ENCODE measurements around the gene CD300LD. TPM values are rescaled to one million over a fixed set of nuclear protein-coding genes. Genes with fewer than 3 reads are reported as not detected.
"Not testable (repeated sequence)": the region's sequence is repeated elsewhere in the genome, so short reads cannot be mapped to it uniquely, and the experiment has no call there.

Gene CD300LD
- total RNA-seq, 2 experiments from 2014 or later = not detected

- Mint-ChIP-seq H3K36me3 (no peaks in the 10 kb centered on the region), H3K4me3 (no peak overlapping the region), H3K4me1 (peaks cover 8% of the 10 kb centered on the region), H3K27me3 (peaks cover 12% of the 10 kb centered on the region), H3K9me3 (no peaks in the 10 kb centered on the region), H3K27ac (no peak overlapping the region)
- no peak for DNase-seq
These were observed 6.4 kb upstream of the CD300LD start for GRCh38 chr17:74598346-74599022.

GRCh38 chr17:74597069-74597790, 5.1 kb upstream of the CD300LD start:
- Mint-ChIP-seq H3K27ac (no peak overlapping the region), H3K36me3 (no peaks in the 10 kb centered on the region), H3K27me3 (peaks cover 14% of the 10 kb centered on the region), H3K4me3 (no peak overlapping the region), H3K9me3 (no peaks in the 10 kb centered on the region), H3K4me1 (peaks cover 11% of the 10 kb centered on the region)
- DNase-seq = no peak

- H3K27me3 Mint-ChIP-seq = peaks cover 16% of the 10 kb centered on the region
- H3K4me1 Mint-ChIP-seq = peaks cover 17% of the 10 kb centered on the region
- H3K9me3 Mint-ChIP-seq = no peaks in the 10 kb centered on the region
- no peaks in the 10 kb centered on the region for H3K36me3 Mint-ChIP-seq
- no peak overlapping the region for H3K4me3 Mint-ChIP-seq
- DNase-seq = no peak
- no peak overlapping the region for H3K27ac Mint-ChIP-seq
These were observed 3.1 kb upstream of the CD300LD start for GRCh38 chr17:74595037-74595750.

- no peaks in the 10 kb centered on the region for H3K9me3 Mint-ChIP-seq
- no peak overlapping the region for H3K27ac Mint-ChIP-seq
- H3K36me3 Mint-ChIP-seq = no peaks in the 10 kb centered on the region
- no peak for DNase-seq
- peaks cover 11% of the 10 kb centered on the region for H3K4me1 Mint-ChIP-seq
- H3K4me3 Mint-ChIP-seq = no peak overlapping the region
- peaks cover 15% of the 10 kb centered on the region for H3K27me3 Mint-ChIP-seq
These were observed 580 bp downstream of the CD300LD start for GRCh38 chr17:74591503-74591902.

- no peak for DNase-seq
- no peak overlapping the region for H3K27ac Mint-ChIP-seq
- H3K9me3 Mint-ChIP-seq = peaks cover 2% of the 10 kb centered on the region
These were observed 6.4 kb downstream of the CD300LD start for GRCh38 chr17:74585711-74586110.

GRCh38 chr17:74584292-74585060, 7.6 kb downstream of the CD300LD start:
- peaks cover 8% of the 10 kb centered on the region for H3K27me3 Mint-ChIP-seq
- H3K36me3 Mint-ChIP-seq = no peaks in the 10 kb centered on the region
- H3K27ac Mint-ChIP-seq = no peak overlapping the region
- no peak for DNase-seq
- no peak overlapping the region for H3K4me3 Mint-ChIP-seq
- H3K4me1 Mint-ChIP-seq = peaks cover 5% of the 10 kb centered on the region
- H3K9me3 Mint-ChIP-seq = peaks cover 2% of the 10 kb centered on the region

More at GRCh38 chr17:74585711-74586110, 6.4 kb downstream of the CD300LD start:
- Mint-ChIP-seq H3K36me3 (no peaks in the 10 kb centered on the region), H3K4me1 (no peaks in the 10 kb centered on the region), H3K27me3 (peaks cover 8% of the 10 kb centered on the region), H3K4me3 (no peak overlapping the region)

- Mint-ChIP-seq H3K4me1 (peaks cover 5% of the 10 kb centered on the region), H3K27ac (no peak overlapping the region), H3K27me3 (peaks cover 4% of the 10 kb centered on the region), H3K36me3 (no peaks in the 10 kb centered on the region), H3K9me3 (peaks cover 2% of the 10 kb centered on the region), H3K4me3 (no peak overlapping the region)
- DNase-seq = no peak
These were observed 9.4 kb downstream of the CD300LD start for GRCh38 chr17:74582633-74583032.

- Mint-ChIP-seq H3K4me3 (no peak overlapping the region), H3K27ac (no peak overlapping the region)
These were observed 12.2 kb downstream of the CD300LD start for GRCh38 chr17:74579900-74580299.

GRCh38 chr17:74578979-74579378, 13.1 kb downstream of the CD300LD start:
- Mint-ChIP-seq H3K27ac (no peak overlapping the region), H3K9me3 (no peaks in the 10 kb centered on the region), H3K4me1 (peaks cover 5% of the 10 kb centered on the region), H3K36me3 (no peaks in the 10 kb centered on the region), H3K27me3 (peaks cover 3% of the 10 kb centered on the region), H3K4me3 (no peak overlapping the region)
- no peak for DNase-seq

More at GRCh38 chr17:74579900-74580299, 12.2 kb downstream of the CD300LD start:
- no peak for DNase-seq
- H3K27me3 Mint-ChIP-seq = peaks cover 3% of the 10 kb centered on the region
- H3K4me1 Mint-ChIP-seq = peaks cover 5% of the 10 kb centered on the region
- H3K9me3 Mint-ChIP-seq = peaks cover 2% of the 10 kb centered on the region
- no peaks in the 10 kb centered on the region for H3K36me3 Mint-ChIP-seq

GRCh38 chr17:74574489-74575142, 17.5 kb downstream of the CD300LD start:
- no peak overlapping the region for H3K27ac Mint-ChIP-seq
- no peak for DNase-seq
- peaks cover 13% of the 10 kb centered on the region for H3K27me3 Mint-ChIP-seq
- no peak overlapping the region for H3K4me3 Mint-ChIP-seq
- no peaks in the 10 kb centered on the region for H3K9me3 Mint-ChIP-seq
- H3K4me1 Mint-ChIP-seq = peaks cover under 1% of the 10 kb centered on the region
- no peaks in the 10 kb centered on the region for H3K36me3 Mint-ChIP-seq

GRCh38 chr17:74573635-74574034, 18.4 kb downstream of the CD300LD start:
- DNase-seq, H3K4me1 Mint-ChIP-seq, H3K9me3 Mint-ChIP-seq, H3K36me3 Mint-ChIP-seq, H3K27ac Mint-ChIP-seq, H3K4me3 Mint-ChIP-seq: not testable (repeated sequence)
- H3K27me3 Mint-ChIP-seq = peaks cover 23% of the 10 kb centered on the region

- peaks cover 28% of the 10 kb centered on the region for H3K27me3 Mint-ChIP-seq
- no peak for DNase-seq
- no peak overlapping the region for H3K4me3 Mint-ChIP-seq
- H3K4me1 Mint-ChIP-seq = peaks cover 4% of the 10 kb centered on the region
- no peaks in the 10 kb centered on the region for H3K9me3 Mint-ChIP-seq
- H3K27ac Mint-ChIP-seq = no peak overlapping the region
- H3K36me3 Mint-ChIP-seq = no peaks in the 10 kb centered on the region
These were observed 18.9 kb downstream of the CD300LD start for GRCh38 chr17:74573169-74573568.

- no peak overlapping the region for H3K27ac Mint-ChIP-seq
- DNase-seq = no peak
- H3K4me3 Mint-ChIP-seq = no peak overlapping the region
- peaks cover 4% of the 10 kb centered on the region for H3K4me1 Mint-ChIP-seq
- H3K27me3 Mint-ChIP-seq = peaks cover 35% of the 10 kb centered on the region
- no peaks in the 10 kb centered on the region for H3K36me3 Mint-ChIP-seq
- H3K9me3 Mint-ChIP-seq = no peaks in the 10 kb centered on the region
These were observed 20.3 kb downstream of the CD300LD start for GRCh38 chr17:74571621-74572270.
